GM19351 (cell line): ENCODE data around the gene IDH3A.

Experiments used
- ATAC-seq: cut with Tn5 transposase; IDR thresholded peaks from one replicate; pipeline ENCODE4 v1.9.1; 2021; ENCODE audit warnings: mild to moderate bottlenecking, moderate library complexity; ENCODE audit not compliant: unreplicated experiment

IDH3A gene

GRCh38 chr15:78216276-78217104 lies 67.3 kb downstream of the IDH3A start:
- ATAC-seq, result no peak

GRCh38 chr15:78220713-78221112 lies 71.6 kb downstream of the IDH3A start:
- ATAC-seq, result no peak
